Thyroid gland (tissue), 4 donors: Measurements from ENCODE around the gene LRIT2. TPM values are rescaled to one million over a fixed set of nuclear protein-coding genes. Genes with fewer than 3 reads are reported as not detected.

Source experiments
- DNase-seq, 2 donors: peaks; one replicate each; pipeline ENCODE4 v3.0.0-alpha.2; 2019
- H3K27ac ChIP-seq, 3 donors: fragments of 200-600 bp; sonication (generic); 1 replicate in 2 of 3; 2 replicates in 1 of 3; pipeline ENCODE4 v1.5.1; 2016 to 2019; ENCODE audit warnings: mild to moderate bottlenecking in 1 of 3, moderate library complexity in 1 of 3
- H3K27me3 ChIP-seq: fragments of 200-600 bp; sonication (generic); one replicate; pipeline ENCODE4 v1.5.1; 2019
- H3K36me3 ChIP-seq, 2 donors: fragments of 200-600 bp; sonication (generic); one replicate each; pipeline ENCODE4 v1.5.1; 2016 to 2019
- H3K4me1 ChIP-seq, 2 donors: fragments of 200-600 bp; sonication (generic); one replicate each; pipeline ENCODE4 v1.5.1; 2017 to 2019
- H3K4me3 ChIP-seq, 3 donors: fragments of 200-600 bp; sonication (generic); replicated peaks in 1 of 3; 1 replicate in 2 of 3; 2 replicates in 1 of 3; pipeline ENCODE4 v1.5.1; 2016; ENCODE audit warnings: mild to moderate bottlenecking in 1 of 3
- H3K9me3 ChIP-seq: fragments of 200-600 bp; sonication (generic); one replicate; pipeline ENCODE4 v1.5.1; 2017
- CTCF ChIP-seq, 6 experiments: fragments of 200-600 bp in 3 of 6; fragments of 450-650 bp in 3 of 6; sonication (generic) in 3 of 6; IDR thresholded peaks; one replicate each; pipeline ENCODE4 v1.5.1; 2016 to 2019; ENCODE audit warnings: antibody characterized with exemption in 6 of 6, mild to moderate bottlenecking in 2 of 6, inconsistent platforms in 1 of 6, moderate library complexity in 1 of 6
- POLR2A ChIP-seq, 2 donors: fragments of 450-650 bp; IDR thresholded peaks; one replicate each; pipeline ENCODE4 v1.6.1; 2017; ENCODE audit warnings: antibody characterized with exemption in 2 of 2, mild to moderate bottlenecking in 2 of 2, moderate library complexity in 1 of 2
- WGBS, 2 donors: methylation state at CpG; one replicate each; pipeline ENCODE4 v1.1.5; 2017; 5-methylcytosine and 5-hydroxymethylcytosine counted together
- intact Hi-C: fragments of 100-400 bp; cut with DNase I; formaldehyde crosslinking; loops from one replicate; pipeline ENCODE4 v1.15.1; 2023
- total RNA-seq, 4 donors: library from RNA; depleted of rRNA; stranded (reverse); fragments of >200 nt; gene quantifications; one replicate each; pipeline ENCODE4 v1.2.3, GENCODE V29; 2016

LRIT2 gene
- total RNA-seq, 4 donors from 2014 or later = not detected

- Histone ChIP-seq H3K4me3 (peak overlapping the region in 1 of 3 donors; percentile 14), H3K27me3 (no peaks in the 10 kb centered on the region), H3K36me3 (no peaks in the 10 kb centered on the region), H3K9me3 (no peaks in the 10 kb centered on the region), H3K4me1 (peaks cover 3 to 26% of the 10 kb centered on the region in 2 donors), H3K27ac (no peak overlapping the region)
- 16% methylated on average over 26 of the region's 43 CpGs; no CpG with 5 or more reads in 1 of the 2 donors for WGBS, 2 donors
- no peak for TF ChIP-seq CTCF (IDR thresholded peaks at IDR 0.05)
- TF ChIP-seq POLR2A (IDR thresholded peaks at IDR 0.05) = no peak
- intact Hi-C loops = no loop called here
- no peak for DNase-seq
Observed at GRCh38 chr10:84195044-84195830, 30.1 kb downstream of the LRIT2 start.

- no peaks in the 10 kb centered on the region for H3K27me3 ChIP-seq
- H3K27ac ChIP-seq = no peak within 1 kb of the TSS
- DNase-seq = peak; percentile 37 to 42
- H3K4me3 ChIP-seq = peak within 1 kb of the TSS in 1 of 3 donors; percentile 14
- intact Hi-C loops = no loop called here
- H3K36me3 ChIP-seq = no peaks in the 10 kb centered on the region
- no peak for TF ChIP-seq CTCF (IDR thresholded peaks at IDR 0.05)
- no peak for TF ChIP-seq POLR2A (IDR thresholded peaks at IDR 0.05)
- peaks cover 3 to 26% of the 10 kb centered on the region in 2 donors for H3K4me1 ChIP-seq
- 0% methylated on average over 2 to 9 of the region's 61 CpGs for WGBS, 2 donors
- H3K9me3 ChIP-seq = no peaks in the 10 kb centered on the region
Observed at GRCh38 chr10:84194424-84195043, 30.8 kb downstream of the LRIT2 start, which contains the start of gene CDHR1. Gene CDHR1, plus strand, starts transcription at chr10:84194537. Its CDS starts 224 bp downstream, at chr10:84194761.

GRCh38 chr10:84193846-84194423, 31.4 kb downstream of the LRIT2 start:
- Histone ChIP-seq H3K27ac (no peak overlapping the region), H3K9me3 (no peaks in the 10 kb centered on the region), H3K4me3 (peak overlapping the region in 1 of 3 donors; percentile 14), H3K4me1 (peaks cover 3 to 26% of the 10 kb centered on the region in 2 donors), H3K27me3 (no peaks in the 10 kb centered on the region), H3K36me3 (no peaks in the 10 kb centered on the region)
- no peak for TF ChIP-seq POLR2A (IDR thresholded peaks at IDR 0.05)
- TF ChIP-seq CTCF (IDR thresholded peaks at IDR 0.05) = no peak
- intact Hi-C loops = no loop called here
- no peak for DNase-seq
- WGBS, 2 donors = 29 to 32% methylated on average over 5 of the region's 5 CpGs

- TF ChIP-seq CTCF (IDR thresholded peaks at IDR 0.05) (no peak), POLR2A (IDR thresholded peaks at IDR 0.05) (no peak)
Observed at GRCh38 chr10:84193327-84193726, 32.0 kb downstream of the LRIT2 start.

More at GRCh38 chr10:84193327-84193726, 32.0 kb downstream of the LRIT2 start:
- H3K9me3 ChIP-seq = no peaks in the 10 kb centered on the region
- no peak overlapping the region for H3K27ac ChIP-seq
- intact Hi-C loops = no loop called here
- H3K36me3 ChIP-seq = no peaks in the 10 kb centered on the region
- 94 to 100% methylated on average over 2 of the region's 2 CpGs for WGBS, 2 donors
- no peaks in the 10 kb centered on the region for H3K27me3 ChIP-seq
- H3K4me3 ChIP-seq = no peak overlapping the region
- no peak for DNase-seq
- H3K4me1 ChIP-seq = peaks cover 3 to 26% of the 10 kb centered on the region in 2 donors
